Neural crest cell (in vitro differentiated cells): ENCODE data around the gene CYTH2. TPM values are rescaled to one million over a fixed set of nuclear protein-coding genes. Genes with fewer than 3 reads are reported as not detected.

ENCODE experiments used
- DNase-seq: peaks from one replicate; pipeline ENCODE4 v3.0.0; 2021; ENCODE audit warnings: low read depth, mixed read lengths, low spot score
- H3K27ac Mint-ChIP-seq: one replicate; pipeline ENCODE4 v1.8.0; 2021; ENCODE audit warnings: mild to moderate bottlenecking, mixed read lengths; ENCODE audit not compliant: unreplicated experiment
- H3K27me3 Mint-ChIP-seq: 2 replicates; pipeline ENCODE4 v1.8.0; 2021; ENCODE audit warnings: low read depth, mild to moderate bottlenecking, mixed read lengths
- H3K36me3 Mint-ChIP-seq: 2 replicates; pipeline ENCODE4 v1.8.0; 2021; ENCODE audit warnings: low read depth, mild to moderate bottlenecking, mixed read lengths
- H3K4me1 Mint-ChIP-seq: 2 replicates; pipeline ENCODE4 v1.8.0; 2021; ENCODE audit warnings: mixed read lengths
- H3K4me3 Mint-ChIP-seq: one replicate; pipeline ENCODE4 v1.8.0; 2021; ENCODE audit warnings: mild to moderate bottlenecking, mixed read lengths
- H3K9me3 Mint-ChIP-seq: 2 replicates; pipeline ENCODE4 v1.8.0; 2021; ENCODE audit warnings: mixed read lengths
- total RNA-seq: library from RNA; stranded (reverse); gene quantifications from 2 replicates; pipeline ENCODE4 v1.2.1, GENCODE V29; 2021
- TF ChIP-seq, protein P1 (sequence below): fragments of 200-600 bp; sonication (generic); conservative IDR thresholded peaks from 2 replicates; pipeline ENCODE4 v1.5.0; 2021; ENCODE audit warnings: antibody characterized with exemption, mild to moderate bottlenecking

The CYTH2 gene
- total RNA-seq, 1 donor from 2014 or later = 196 TPM

DNA sequence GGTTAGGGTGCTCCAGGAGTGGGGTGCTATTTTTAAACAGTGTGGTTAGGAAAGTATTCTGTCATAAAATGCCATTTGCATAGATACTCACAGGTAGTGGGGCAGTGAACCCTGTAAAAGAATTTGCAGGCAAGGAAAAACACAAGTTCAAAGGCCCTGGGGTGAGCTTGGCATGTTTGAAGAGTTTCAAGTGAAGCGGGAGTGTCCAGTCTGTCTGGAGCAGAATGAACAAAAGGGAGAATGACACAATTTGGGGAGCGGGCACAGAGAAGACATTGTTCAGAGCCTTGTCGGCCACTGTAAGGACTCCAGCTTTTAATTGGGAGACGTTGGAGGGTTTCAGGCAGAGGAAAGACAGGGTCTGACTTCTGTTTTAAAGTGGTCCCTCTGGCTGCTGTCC lies 20.6 kb upstream of the CYTH2 start:
- H3K27me3 Mint-ChIP-seq = no peaks in the 10 kb centered on the region
- no peaks in the 10 kb centered on the region for H3K9me3 Mint-ChIP-seq
- H3K4me1 Mint-ChIP-seq = peaks cover 41% of the 10 kb centered on the region
- peak overlapping the region; percentile 97 for H3K4me3 Mint-ChIP-seq
- H3K27ac Mint-ChIP-seq = peak overlapping the region; percentile 39
- DNase-seq = no peak
- TF ChIP-seq, protein P1, sequence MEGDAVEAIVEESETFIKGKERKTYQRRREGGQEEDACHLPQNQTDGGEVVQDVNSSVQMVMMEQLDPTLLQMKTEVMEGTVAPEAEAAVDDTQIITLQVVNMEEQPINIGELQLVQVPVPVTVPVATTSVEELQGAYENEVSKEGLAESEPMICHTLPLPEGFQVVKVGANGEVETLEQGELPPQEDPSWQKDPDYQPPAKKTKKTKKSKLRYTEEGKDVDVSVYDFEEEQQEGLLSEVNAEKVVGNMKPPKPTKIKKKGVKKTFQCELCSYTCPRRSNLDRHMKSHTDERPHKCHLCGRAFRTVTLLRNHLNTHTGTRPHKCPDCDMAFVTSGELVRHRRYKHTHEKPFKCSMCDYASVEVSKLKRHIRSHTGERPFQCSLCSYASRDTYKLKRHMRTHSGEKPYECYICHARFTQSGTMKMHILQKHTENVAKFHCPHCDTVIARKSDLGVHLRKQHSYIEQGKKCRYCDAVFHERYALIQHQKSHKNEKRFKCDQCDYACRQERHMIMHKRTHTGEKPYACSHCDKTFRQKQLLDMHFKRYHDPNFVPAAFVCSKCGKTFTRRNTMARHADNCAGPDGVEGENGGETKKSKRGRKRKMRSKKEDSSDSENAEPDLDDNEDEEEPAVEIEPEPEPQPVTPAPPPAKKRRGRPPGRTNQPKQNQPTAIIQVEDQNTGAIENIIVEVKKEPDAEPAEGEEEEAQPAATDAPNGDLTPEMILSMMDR = no peak
- H3K36me3 Mint-ChIP-seq = peaks cover 4% of the 10 kb centered on the region

DNA sequence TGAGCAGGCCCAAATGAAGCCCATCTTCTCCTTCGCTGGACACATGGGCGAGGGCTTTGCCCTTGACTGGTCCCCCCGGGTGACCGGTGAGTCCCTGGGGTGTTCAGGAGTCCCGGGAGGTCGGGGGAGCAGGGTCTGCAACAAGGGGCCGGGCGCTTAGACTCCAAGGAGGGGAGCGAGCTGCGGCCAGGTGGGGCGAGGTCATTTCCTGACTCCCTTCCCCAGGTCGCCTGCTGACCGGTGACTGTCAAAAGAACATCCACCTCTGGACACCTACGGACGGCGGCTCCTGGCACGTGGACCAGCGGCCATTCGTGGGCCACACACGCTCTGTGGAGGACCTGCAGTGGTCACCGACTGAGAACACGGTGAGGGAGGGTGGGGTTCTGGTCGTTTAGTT lies 18.7 kb upstream of the CYTH2 start:
- H3K9me3 Mint-ChIP-seq = no peaks in the 10 kb centered on the region
- H3K4me1 Mint-ChIP-seq = peaks cover 28% of the 10 kb centered on the region
- H3K4me3 Mint-ChIP-seq = no peak overlapping the region
- H3K27me3 Mint-ChIP-seq = no peaks in the 10 kb centered on the region
- H3K27ac Mint-ChIP-seq = no peak overlapping the region
- TF ChIP-seq, protein P1 = no peak
- DNase-seq = no peak
- H3K36me3 Mint-ChIP-seq = peaks cover 4% of the 10 kb centered on the region

DNA sequence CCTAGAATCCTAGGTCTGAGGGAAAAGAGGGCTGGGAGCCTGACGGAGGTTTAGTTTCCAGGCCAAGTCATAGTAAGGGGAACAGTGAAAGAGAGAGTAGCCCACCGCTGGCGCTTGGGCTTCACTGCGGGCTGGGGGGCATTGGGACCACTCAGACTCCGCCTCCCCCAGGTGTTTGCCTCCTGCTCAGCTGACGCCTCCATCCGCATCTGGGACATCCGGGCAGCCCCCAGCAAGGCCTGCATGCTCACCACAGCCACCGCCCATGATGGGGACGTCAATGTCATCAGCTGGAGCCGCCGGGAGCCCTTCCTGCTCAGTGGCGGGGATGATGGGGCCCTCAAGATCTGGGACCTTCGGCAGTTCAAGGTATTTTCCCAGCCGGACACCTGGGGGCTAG lies 18.3 kb upstream of the CYTH2 start:
- Mint-ChIP-seq H3K9me3 (no peaks in the 10 kb centered on the region), H3K4me1 (peaks cover 24% of the 10 kb centered on the region), H3K27ac (no peak overlapping the region), H3K27me3 (no peaks in the 10 kb centered on the region), H3K4me3 (no peak overlapping the region), H3K36me3 (peaks cover 4% of the 10 kb centered on the region)
- DNase-seq = no peak
- TF ChIP-seq, protein P1 = no peak

DNA sequence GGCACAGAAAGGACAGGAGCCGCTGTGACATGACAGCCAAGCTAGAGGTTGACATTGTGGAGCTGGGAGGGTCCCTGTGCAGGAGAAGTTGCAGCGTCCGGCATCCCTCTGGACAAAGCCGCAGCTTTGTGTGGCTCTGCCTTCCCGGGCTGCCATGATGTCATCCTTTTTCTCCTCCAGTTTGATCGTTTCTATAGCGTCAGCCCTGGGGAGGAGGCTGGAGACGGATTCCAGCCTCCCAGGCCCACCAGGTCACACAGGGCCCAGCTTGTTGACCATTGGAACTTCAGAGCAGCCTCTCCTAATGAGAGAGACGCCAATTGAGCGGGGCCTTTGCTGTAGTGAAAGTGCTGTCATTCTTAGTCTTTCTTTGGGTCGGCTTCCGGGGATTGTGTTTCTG lies 17.5 kb upstream of the CYTH2 start:
- Mint-ChIP-seq H3K4me3 (peak overlapping the region; percentile 73), H3K27ac (peak overlapping the region; percentile 96), H3K4me1 (peaks cover 20% of the 10 kb centered on the region), H3K27me3 (no peaks in the 10 kb centered on the region), H3K36me3 (peaks cover 4% of the 10 kb centered on the region), H3K9me3 (no peaks in the 10 kb centered on the region)
- TF ChIP-seq, protein P1 = no peak
- no peak for DNase-seq

DNA sequence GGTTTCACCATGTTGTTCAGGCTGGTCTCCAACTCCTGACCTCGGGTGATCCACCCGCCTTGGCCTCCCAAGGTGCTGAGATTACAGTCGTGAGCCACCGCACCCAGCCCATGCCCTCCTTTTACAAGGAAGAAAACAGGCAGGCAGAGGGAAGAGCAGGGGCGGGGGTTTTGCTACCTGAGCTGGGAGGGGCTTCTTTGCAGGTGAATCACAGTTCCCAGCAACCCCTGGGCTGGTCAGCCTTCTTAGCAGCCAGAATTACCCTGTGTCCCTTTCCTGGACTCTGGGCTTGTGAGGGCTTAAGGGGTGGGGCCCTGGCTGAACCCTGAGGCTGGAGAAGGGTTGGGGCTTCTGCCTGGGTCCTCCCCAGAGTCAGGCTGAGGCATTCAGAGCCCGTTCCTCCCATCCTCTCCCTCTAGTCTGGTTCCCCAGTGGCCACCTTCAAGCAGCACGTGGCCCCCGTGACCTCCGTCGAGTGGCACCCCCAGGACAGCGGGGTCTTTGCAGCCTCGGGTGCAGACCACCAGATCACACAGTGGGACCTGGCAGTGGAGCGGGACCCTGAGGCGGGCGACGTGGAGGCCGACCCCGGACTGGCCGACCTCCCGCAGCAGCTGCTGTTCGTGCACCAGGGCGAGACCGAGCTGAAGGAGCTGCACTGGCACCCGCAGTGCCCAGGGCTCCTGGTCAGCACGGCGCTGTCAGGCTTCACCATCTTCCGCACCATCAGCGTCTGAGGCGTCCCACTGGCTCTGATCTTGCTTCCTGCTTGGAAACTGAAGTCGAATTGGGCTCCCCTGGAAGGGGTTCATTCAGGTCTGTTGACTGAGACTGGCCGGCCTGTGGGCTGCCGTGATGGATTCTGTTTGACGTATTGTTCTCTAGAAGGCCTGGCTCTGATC lies 16.6 kb upstream of the CYTH2 start:
- DNase-seq = no peak
- Mint-ChIP-seq H3K4me1 (peaks cover 18% of the 10 kb centered on the region), H3K36me3 (peaks cover 4% of the 10 kb centered on the region), H3K27ac (no peak overlapping the region), H3K9me3 (no peaks in the 10 kb centered on the region), H3K4me3 (no peak overlapping the region), H3K27me3 (no peaks in the 10 kb centered on the region)
- TF ChIP-seq, protein P1 = no peak
